ENCODE results near the gene RABGAP1L.

Gene RABGAP1L

DNA sequence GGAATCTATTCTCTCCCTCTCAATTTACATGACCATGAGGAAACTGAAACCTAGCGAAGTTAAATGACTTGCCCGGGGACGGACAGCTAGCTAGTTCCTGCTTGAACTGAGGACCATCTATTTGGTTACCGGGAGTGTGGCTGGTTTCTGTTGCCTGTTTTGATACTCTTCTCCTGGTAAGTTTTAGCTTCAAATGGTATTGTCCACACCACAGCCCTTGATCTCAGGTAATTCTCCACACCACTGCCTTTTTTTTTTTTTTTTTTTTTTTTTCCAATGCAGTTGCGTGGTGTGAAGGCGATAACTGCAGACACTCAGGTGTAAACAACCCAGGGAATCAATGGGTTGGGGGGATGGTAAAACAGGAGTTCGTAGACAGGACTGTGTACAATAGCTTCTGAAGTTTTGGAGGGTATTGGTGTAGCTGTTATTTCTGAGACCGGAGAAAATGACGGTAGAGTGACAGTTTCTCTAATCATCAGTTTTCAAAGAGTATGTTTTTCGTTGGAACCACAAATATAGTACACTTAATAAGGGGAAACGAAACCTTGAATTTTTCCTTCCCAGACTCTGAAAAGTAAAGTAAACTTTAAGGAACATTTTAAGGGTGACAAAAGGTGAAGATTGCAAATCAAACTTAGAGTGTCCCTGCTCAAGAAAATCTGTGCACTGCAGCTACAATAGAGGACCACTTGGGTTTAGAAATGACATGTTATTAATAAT is 715.2 kb downstream of the RABGAP1L start:
- TF ChIP-seq POLR2A (IDR thresholded peaks at IDR 0.05; ENCODE audit: extremely low read depth, insufficient read length): no peak
- TF ChIP-seq, protein P1, sequence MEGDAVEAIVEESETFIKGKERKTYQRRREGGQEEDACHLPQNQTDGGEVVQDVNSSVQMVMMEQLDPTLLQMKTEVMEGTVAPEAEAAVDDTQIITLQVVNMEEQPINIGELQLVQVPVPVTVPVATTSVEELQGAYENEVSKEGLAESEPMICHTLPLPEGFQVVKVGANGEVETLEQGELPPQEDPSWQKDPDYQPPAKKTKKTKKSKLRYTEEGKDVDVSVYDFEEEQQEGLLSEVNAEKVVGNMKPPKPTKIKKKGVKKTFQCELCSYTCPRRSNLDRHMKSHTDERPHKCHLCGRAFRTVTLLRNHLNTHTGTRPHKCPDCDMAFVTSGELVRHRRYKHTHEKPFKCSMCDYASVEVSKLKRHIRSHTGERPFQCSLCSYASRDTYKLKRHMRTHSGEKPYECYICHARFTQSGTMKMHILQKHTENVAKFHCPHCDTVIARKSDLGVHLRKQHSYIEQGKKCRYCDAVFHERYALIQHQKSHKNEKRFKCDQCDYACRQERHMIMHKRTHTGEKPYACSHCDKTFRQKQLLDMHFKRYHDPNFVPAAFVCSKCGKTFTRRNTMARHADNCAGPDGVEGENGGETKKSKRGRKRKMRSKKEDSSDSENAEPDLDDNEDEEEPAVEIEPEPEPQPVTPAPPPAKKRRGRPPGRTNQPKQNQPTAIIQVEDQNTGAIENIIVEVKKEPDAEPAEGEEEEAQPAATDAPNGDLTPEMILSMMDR (IDR thresholded peaks at IDR 0.05; ENCODE audit: low read depth, low read length): no peak
- TF ChIP-seq MYC (IDR thresholded peaks at IDR 0.05; ENCODE audit: low read depth, low read length): no peak
- TF ChIP-seq, protein P2, sequence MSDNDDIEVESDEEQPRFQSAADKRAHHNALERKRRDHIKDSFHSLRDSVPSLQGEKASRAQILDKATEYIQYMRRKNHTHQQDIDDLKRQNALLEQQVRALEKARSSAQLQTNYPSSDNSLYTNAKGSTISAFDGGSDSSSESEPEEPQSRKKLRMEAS (IDR thresholded peaks at IDR 0.05; ENCODE audit: low read depth, low read length): no peak
- no peak for DNase-seq (ENCODE audit: low read depth)
- H3K4me3 ChIP-seq (ENCODE audit: low read depth, low read length): no peak overlapping the region

- DNase-seq (ENCODE audit: low read depth): no peak
- no peak overlapping the region for H3K4me3 ChIP-seq (ENCODE audit: low read depth, low read length)
- TF ChIP-seq, protein P2 (IDR thresholded peaks at IDR 0.05; ENCODE audit: low read depth, low read length): no peak
- TF ChIP-seq MYC (IDR thresholded peaks at IDR 0.05; ENCODE audit: low read depth, low read length) (no peak), POLR2A (IDR thresholded peaks at IDR 0.05; ENCODE audit: extremely low read depth, insufficient read length) (no peak)
- TF ChIP-seq, protein P1 (IDR thresholded peaks at IDR 0.05; ENCODE audit: low read depth, low read length): no peak
Measured at GRCh38 chr1:174875306-174875705, 716.0 kb downstream of the RABGAP1L start.

DNA sequence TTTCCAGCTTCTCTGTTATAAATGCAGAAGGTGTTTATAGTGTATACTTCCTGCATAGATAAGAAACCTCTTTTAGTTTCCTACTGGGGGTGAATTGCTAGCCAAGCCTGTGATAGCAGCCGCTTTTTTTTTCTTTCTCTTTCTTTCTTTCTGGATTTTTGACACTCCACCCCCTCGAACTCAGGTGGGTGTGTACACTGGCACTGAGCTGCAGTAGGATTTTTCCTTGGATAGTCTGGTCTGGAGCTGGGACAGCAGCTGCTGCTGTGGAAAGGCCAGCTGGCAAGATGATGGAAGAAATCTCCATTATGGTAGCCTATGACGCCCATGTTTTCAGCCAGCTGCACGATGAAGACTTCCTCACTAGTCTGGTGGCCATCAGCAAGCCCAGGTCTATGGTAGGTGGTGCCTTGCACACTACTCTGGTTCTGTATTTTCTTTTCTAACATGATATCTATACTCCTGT is 717.9 kb downstream of the RABGAP1L start:
- TF ChIP-seq, protein P2 (IDR thresholded peaks at IDR 0.05; ENCODE audit: low read depth, low read length): no peak
- TF ChIP-seq, protein P1 (IDR thresholded peaks at IDR 0.05; ENCODE audit: low read depth, low read length): no peak
- TF ChIP-seq MYC (IDR thresholded peaks at IDR 0.05; ENCODE audit: low read depth, low read length): no peak
- no peak for TF ChIP-seq POLR2A (IDR thresholded peaks at IDR 0.05; ENCODE audit: extremely low read depth, insufficient read length)
- no peak for DNase-seq (ENCODE audit: low read depth)
- H3K4me3 ChIP-seq (ENCODE audit: low read depth, low read length): no peak overlapping the region

- no peak overlapping the region for H3K4me3 ChIP-seq (ENCODE audit: low read depth, low read length)
- no peak for DNase-seq (ENCODE audit: low read depth)
- TF ChIP-seq MYC (IDR thresholded peaks at IDR 0.05; ENCODE audit: low read depth, low read length) (no peak), POLR2A (IDR thresholded peaks at IDR 0.05; ENCODE audit: extremely low read depth, insufficient read length) (no peak)
- TF ChIP-seq, protein P2 (IDR thresholded peaks at IDR 0.05; ENCODE audit: low read depth, low read length): no peak
- TF ChIP-seq, protein P1 (IDR thresholded peaks at IDR 0.05; ENCODE audit: low read depth, low read length): no peak
Measured at GRCh38 chr1:174880171-174880570, 720.9 kb downstream of the RABGAP1L start.

DNA sequence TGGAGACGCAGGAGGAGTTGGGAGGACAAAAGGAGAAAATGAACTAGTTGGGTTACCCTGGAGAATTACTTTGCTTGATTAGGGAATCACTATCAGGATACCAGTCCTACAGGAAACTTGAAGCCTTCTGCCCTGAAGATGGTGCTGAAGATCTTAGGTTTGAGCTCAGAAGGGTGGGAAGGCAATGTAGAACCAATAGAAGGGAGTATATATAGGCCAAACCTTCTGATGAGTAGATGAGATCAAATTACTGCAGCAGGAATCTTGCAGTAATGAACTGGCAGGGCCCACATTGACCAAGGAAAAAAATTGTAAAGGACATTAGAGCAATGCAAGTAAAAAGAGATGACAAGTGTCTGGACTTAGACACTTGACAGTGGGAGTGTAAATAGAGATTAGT is 724.1 kb downstream of the RABGAP1L start:
- no peak overlapping the region for H3K4me3 ChIP-seq (ENCODE audit: low read depth, low read length)
- DNase-seq (ENCODE audit: low read depth): peak; percentile 21
- no peak for TF ChIP-seq POLR2A (IDR thresholded peaks at IDR 0.05; ENCODE audit: extremely low read depth, insufficient read length)
- no peak for TF ChIP-seq MYC (IDR thresholded peaks at IDR 0.05; ENCODE audit: low read depth, low read length)
- TF ChIP-seq, protein P2 (IDR thresholded peaks at IDR 0.05; ENCODE audit: low read depth, low read length): no peak
- TF ChIP-seq, protein P1 (IDR thresholded peaks at IDR 0.05; ENCODE audit: low read depth, low read length): no peak
